GM10847 (cell line): ENCODE data around the gene PNCK.

Experiments
- POLR2A ChIP-seq: IDR thresholded peaks from 2 replicates; pipeline ENCODE4 v1.6.1; 2011; ENCODE audit not compliant: insufficient read length; ENCODE audit errors: extremely low read depth

The PNCK gene

GRCh38 chrX:153626863-153627674 is 46.5 kb downstream of the PNCK start:
- no peak for TF ChIP-seq POLR2A

- no peak for TF ChIP-seq POLR2A
Measured at GRCh38 chrX:153626025-153626633, 47.5 kb downstream of the PNCK start.

- TF ChIP-seq POLR2A, result no peak
Measured at GRCh38 chrX:153625271-153626024, 48.2 kb downstream of the PNCK start.

GRCh38 chrX:153624196-153625091 is 49.2 kb downstream of the PNCK start:
- TF ChIP-seq POLR2A, result no peak

GRCh38 chrX:153623310-153624029 is 50.1 kb downstream of the PNCK start:
- TF ChIP-seq POLR2A, result no peak

- no peak for TF ChIP-seq POLR2A
Measured at GRCh38 chrX:153622661-153623309, 50.8 kb downstream of the PNCK start.

GRCh38 chrX:153621949-153622598 is 51.5 kb downstream of the PNCK start:
- TF ChIP-seq POLR2A, result no peak

GRCh38 chrX:153620576-153620975 is 53.0 kb downstream of the PNCK start:
- no peak for TF ChIP-seq POLR2A
